Peyer's patch (tissue), 4 donors: ENCODE measurements around the gene CMPK2. TPM values are rescaled to one million over a fixed set of nuclear protein-coding genes. Genes with fewer than 3 reads are reported as not detected.

ENCODE experiments used
- DNase-seq, 3 donors: peaks; one replicate each; pipeline ENCODE4 v3.0.0-alpha.2; 2017 to 2019
- H3K27ac ChIP-seq, 4 donors: fragments of 200-600 bp; sonication (generic); one replicate each; pipeline ENCODE4 v1.5.1; 2016 to 2019
- H3K27me3 ChIP-seq, 2 donors: fragments of 200-600 bp; sonication (generic); one replicate each; pipeline ENCODE4 v1.5.1; 2019
- H3K36me3 ChIP-seq, 3 donors: fragments of 200-600 bp; sonication (generic); one replicate each; pipeline ENCODE4 v1.5.1; 2016 to 2019
- H3K4me1 ChIP-seq, 4 donors: fragments of 200-600 bp; sonication (generic); one replicate each; pipeline ENCODE4 v1.5.1; 2016 to 2019
- H3K4me3 ChIP-seq, 4 donors: fragments of 200-600 bp; sonication (generic); 1 replicate in 3 of 4; 2 replicates in 1 of 4; pipeline ENCODE4 v1.5.1; 2016 to 2019; ENCODE audit warnings: mild to moderate bottlenecking in 1 of 4
- H3K9me3 ChIP-seq, 4 donors: fragments of 200-600 bp; sonication (generic); one replicate each; pipeline ENCODE4 v1.5.1; 2016 to 2019; ENCODE audit warnings: mild to moderate bottlenecking in 1 of 4
- POLR2A ChIP-seq, 2 donors: fragments of 450-650 bp; IDR thresholded peaks; one replicate each; pipeline ENCODE4 v1.5.1; 2017; ENCODE audit warnings: antibody characterized with exemption in 2 of 2, mild to moderate bottlenecking in 2 of 2, moderate library complexity in 2 of 2
- total RNA-seq, 4 donors: library from RNA; depleted of rRNA; stranded (reverse); fragments of >200 nt; gene quantifications; one replicate each; pipeline ENCODE4 v1.1.0, GENCODE V29; 2016
- TF ChIP-seq, protein P1 (sequence below), 6 experiments: fragments of 450-650 bp in 4 of 6; fragments of 200-600 bp in 2 of 6; sonication (generic) in 1 of 6; IDR thresholded peaks; one replicate each; pipeline ENCODE4 v1.5.1; 2017 to 2019; ENCODE audit warnings: antibody characterized with exemption in 6 of 6, mild to moderate bottlenecking in 3 of 6, moderate library complexity in 1 of 6

CMPK2 gene
- total RNA-seq, 4 donors from 2014 or later, result 7.4 to 13.2 (median 11.4) TPM

DNA sequence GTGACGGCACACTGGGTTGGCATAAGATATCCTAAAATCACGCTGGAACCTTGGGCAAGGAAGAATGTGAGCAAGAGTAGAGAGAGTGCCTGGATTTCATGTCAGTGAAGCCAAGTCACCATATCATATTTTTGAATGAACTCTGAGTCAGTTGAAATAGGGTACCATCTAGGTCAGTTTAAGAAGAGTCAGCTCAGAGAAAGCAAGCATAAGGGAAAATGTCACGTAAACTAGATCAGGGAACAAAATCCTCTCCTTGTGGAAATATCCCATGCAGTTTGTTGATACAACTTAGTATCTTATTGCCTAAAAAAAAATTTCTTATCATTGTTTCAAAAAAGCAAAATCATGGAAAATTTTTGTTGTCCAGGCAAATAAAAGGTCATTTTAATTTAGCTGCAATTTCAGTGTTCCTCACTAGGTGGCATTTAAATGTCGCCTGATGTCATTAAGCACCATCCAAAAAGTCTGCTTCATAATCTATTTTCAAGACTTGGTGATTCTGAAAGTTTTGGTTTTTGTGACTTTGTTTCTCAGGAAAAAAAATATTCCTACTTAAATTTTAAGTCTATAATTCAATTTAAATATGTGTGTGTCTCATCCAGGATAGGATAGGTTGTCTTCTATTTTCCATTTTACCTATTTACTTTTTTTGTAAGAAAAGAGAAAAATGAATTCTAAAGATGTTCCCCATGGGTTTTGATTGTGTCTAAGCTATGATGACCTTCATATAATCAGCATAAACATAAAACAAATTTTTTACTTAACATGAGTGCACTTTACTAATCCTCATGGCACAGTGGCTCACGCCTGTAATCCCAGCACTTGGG lies 31.4 kb upstream of the CMPK2 start:
- no peaks in the 10 kb centered on the region for H3K36me3 ChIP-seq
- no peak for DNase-seq
- H3K27ac ChIP-seq, result no peak overlapping the region
- no peaks in the 10 kb centered on the region for H3K9me3 ChIP-seq
- no peaks in the 10 kb centered on the region for H3K4me1 ChIP-seq
- H3K4me3 ChIP-seq, result no peak overlapping the region
- H3K27me3 ChIP-seq, result no peaks in the 10 kb centered on the region
- TF ChIP-seq, protein P1, sequence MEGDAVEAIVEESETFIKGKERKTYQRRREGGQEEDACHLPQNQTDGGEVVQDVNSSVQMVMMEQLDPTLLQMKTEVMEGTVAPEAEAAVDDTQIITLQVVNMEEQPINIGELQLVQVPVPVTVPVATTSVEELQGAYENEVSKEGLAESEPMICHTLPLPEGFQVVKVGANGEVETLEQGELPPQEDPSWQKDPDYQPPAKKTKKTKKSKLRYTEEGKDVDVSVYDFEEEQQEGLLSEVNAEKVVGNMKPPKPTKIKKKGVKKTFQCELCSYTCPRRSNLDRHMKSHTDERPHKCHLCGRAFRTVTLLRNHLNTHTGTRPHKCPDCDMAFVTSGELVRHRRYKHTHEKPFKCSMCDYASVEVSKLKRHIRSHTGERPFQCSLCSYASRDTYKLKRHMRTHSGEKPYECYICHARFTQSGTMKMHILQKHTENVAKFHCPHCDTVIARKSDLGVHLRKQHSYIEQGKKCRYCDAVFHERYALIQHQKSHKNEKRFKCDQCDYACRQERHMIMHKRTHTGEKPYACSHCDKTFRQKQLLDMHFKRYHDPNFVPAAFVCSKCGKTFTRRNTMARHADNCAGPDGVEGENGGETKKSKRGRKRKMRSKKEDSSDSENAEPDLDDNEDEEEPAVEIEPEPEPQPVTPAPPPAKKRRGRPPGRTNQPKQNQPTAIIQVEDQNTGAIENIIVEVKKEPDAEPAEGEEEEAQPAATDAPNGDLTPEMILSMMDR (IDR thresholded peaks at IDR 0.05), result peak; percentile 37 to 91 (median 82)
- no peak for TF ChIP-seq POLR2A (IDR thresholded peaks at IDR 0.05)

DNA sequence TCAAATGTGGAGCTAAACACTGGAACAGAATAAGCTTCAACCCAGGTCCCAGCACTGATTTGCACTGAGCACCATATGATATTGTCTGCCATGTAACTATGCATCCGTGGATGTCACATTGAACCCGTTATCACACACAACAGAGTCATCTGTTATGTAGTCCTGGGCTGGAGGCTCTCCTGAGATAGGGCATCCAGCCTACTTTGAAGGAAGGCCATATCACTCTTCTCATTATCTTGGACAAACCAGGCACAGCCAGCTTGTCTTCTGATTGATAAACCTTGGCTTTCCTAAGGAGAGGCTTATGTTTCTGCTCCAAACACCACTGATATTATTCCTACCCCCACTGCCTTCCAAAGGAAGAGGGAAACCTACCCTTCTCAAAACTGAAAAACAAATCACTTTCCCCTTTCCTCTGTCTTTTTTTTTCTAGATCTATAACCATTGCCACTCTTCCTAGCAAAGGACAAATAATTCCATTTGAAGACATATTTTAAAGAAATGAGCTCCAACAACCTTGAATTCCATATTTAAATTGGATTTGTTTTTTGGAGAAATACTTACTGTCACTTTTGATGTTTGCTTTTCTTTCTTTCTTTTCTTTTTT lies 28.3 kb upstream of the CMPK2 start:
- Histone ChIP-seq H3K27ac (no peak overlapping the region), H3K9me3 (no peaks in the 10 kb centered on the region), H3K4me1 (no peaks in the 10 kb centered on the region), H3K27me3 (no peaks in the 10 kb centered on the region), H3K36me3 (no peaks in the 10 kb centered on the region), H3K4me3 (no peak overlapping the region)
- TF ChIP-seq, protein P1 (IDR thresholded peaks at IDR 0.05), result no peak
- TF ChIP-seq POLR2A (IDR thresholded peaks at IDR 0.05), result no peak
- no peak for DNase-seq

DNA sequence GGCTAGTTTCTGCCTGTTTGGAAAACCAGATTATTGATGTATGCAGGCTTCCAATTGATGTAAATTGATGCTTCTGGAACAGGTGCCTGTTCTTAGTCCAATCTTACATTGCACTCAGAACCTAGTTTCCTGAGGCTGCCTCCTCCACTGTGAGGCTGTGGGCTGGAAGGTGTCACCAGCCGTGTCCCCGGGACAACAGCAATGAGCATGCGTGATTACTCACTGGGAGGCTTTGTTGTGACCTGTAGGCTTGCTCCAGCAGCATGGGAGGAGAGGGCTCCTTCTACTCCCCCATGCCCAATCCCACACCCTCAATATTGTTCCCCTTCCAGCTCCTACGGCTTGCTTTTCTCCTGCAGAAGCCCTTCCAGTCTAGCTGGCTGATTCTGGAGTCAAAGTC lies 23.0 kb upstream of the CMPK2 start:
- Histone ChIP-seq H3K9me3 (no peaks in the 10 kb centered on the region), H3K27me3 (no peaks in the 10 kb centered on the region), H3K4me1 (no peaks in the 10 kb centered on the region), H3K36me3 (no peaks in the 10 kb centered on the region), H3K4me3 (no peak overlapping the region), H3K27ac (no peak overlapping the region)
- no peak for TF ChIP-seq POLR2A (IDR thresholded peaks at IDR 0.05)
- TF ChIP-seq, protein P1 (IDR thresholded peaks at IDR 0.05), result no peak
- DNase-seq, result no peak

DNA sequence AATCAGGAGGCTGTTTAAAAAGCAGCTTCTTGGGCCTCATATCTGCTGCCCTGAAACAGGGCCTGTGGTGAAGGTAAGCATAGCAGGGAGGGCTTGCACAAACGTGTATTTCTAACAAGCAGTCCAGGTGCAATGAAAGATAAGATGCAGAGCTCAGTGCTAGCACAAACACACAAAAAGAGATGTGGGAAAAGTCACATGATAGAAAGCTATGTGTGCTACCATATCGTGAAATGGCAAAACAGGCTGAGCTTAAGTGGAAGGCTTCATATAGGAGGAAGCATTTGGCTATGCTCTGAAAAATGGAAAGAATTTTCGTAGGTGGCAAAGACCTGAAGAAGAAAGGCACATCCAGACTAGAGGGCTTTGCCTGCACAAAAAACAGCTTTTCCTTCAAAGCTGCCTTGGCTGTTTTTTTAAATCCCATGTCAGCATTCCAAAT lies 22.1 kb upstream of the CMPK2 start:
- no peak for TF ChIP-seq POLR2A (IDR thresholded peaks at IDR 0.05)
- TF ChIP-seq, protein P1 (IDR thresholded peaks at IDR 0.05), result no peak
- H3K4me3 ChIP-seq, result no peak overlapping the region
- H3K27me3 ChIP-seq, result no peaks in the 10 kb centered on the region
- no peaks in the 10 kb centered on the region for H3K36me3 ChIP-seq
- no peak for DNase-seq
- H3K9me3 ChIP-seq, result no peaks in the 10 kb centered on the region
- H3K27ac ChIP-seq, result no peak overlapping the region
- H3K4me1 ChIP-seq, result no peaks in the 10 kb centered on the region

DNA sequence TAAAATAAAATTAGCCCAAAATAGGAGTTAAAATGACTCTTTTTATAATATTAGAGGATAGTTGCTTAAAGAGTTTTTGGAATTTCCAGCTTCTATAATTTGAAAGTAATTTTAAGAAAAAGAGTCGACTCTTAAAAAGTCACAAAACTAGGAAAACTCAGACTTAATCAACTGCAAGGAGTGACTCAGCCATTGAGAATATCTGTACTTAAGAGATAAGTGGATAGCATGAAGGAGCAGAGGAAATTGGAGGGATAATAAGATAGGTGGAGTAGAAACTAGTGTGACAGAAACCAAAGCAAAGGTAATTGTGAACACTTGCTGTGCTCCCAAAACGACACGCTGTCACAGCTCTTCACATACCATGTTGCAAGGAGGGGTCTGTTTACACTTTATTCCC lies 20.3 kb upstream of the CMPK2 start:
- Histone ChIP-seq H3K4me1 (no peaks in the 10 kb centered on the region), H3K4me3 (no peak overlapping the region), H3K36me3 (no peaks in the 10 kb centered on the region), H3K27ac (no peak overlapping the region), H3K9me3 (no peaks in the 10 kb centered on the region), H3K27me3 (no peaks in the 10 kb centered on the region)
- TF ChIP-seq, protein P1 (IDR thresholded peaks at IDR 0.05), result no peak
- TF ChIP-seq POLR2A (IDR thresholded peaks at IDR 0.05), result no peak
- no peak for DNase-seq
